K562 (cell line): Measurements from ENCODE around the gene SERTAD1.

Experiments
- BHLHE40 ChIP-seq: IDR thresholded peaks from 2 replicates; pipeline ENCODE4 v1.6.1; 2011; ENCODE audit warnings: low read length, improper control_type of control experiment
- BRCA1 ChIP-seq, 2 experiments: fragments of 450-650 bp in 1 of 2; sonication (generic) in 1 of 2; formaldehyde crosslinking in 1 of 2; IDR thresholded peaks; 2 replicates each; pipeline versions ENCODE4 v1.5.0 to v1.6.1; 2017 to 2020; ENCODE audit warnings: mild to moderate bottlenecking in 1 of 2, missing genetic modification reagents in 1 of 2
- CTCF ChIP-seq, 3 experiments: IDR thresholded peaks in 2 of 3; conservative IDR thresholded peaks in 1 of 3; 2 replicates each; pipeline ENCODE4 v1.5.1; 2011 to 2012; ENCODE audit warnings: low read length in 3 of 3, mild to moderate bottlenecking in 3 of 3, control low read depth in 2 of 3, improper control_type of control experiment in 1 of 3, inconsistent platforms in 1 of 3, low read depth in 1 of 3, mixed read lengths in 1 of 3, moderate library complexity in 1 of 3; ENCODE audit not compliant: insufficient read depth in 2 of 3
- EP300 ChIP-seq: IDR thresholded peaks from 2 replicates; pipeline ENCODE4 v1.6.1; 2012; ENCODE audit warnings: low read length, improper control_type of control experiment
- ETV5 ChIP-seq: sonication (generic); formaldehyde crosslinking; IDR thresholded peaks from 2 replicates; pipeline ENCODE4 v1.4.0; 2020; ENCODE audit warnings: low read depth, mild to moderate bottlenecking, missing genetic modification reagents
- HNRNPK ChIP-seq: fragments of 200-400 bp; formaldehyde crosslinking; IDR thresholded peaks from one replicate; pipeline ENCODE4 v1.6.1; 2018; ENCODE audit warnings: mild to moderate bottlenecking, low read depth, low read length; ENCODE audit not compliant: poor library complexity, severe bottlenecking
- KLF6 ChIP-seq: fragments of 250-450 bp; sonication (Bioruptor Pico); IDR thresholded peaks from 2 replicates; pipeline ENCODE4 v1.4.0; 2020; ENCODE audit warnings: mild to moderate bottlenecking, moderate library complexity, borderline replicate concordance
- MLLT1 ChIP-seq, 2 experiments: fragments of 450-650 bp; IDR thresholded peaks; 2 replicates each; pipeline ENCODE4 v1.6.1; 2016
- PHTF2 ChIP-seq: fragments of 250-450 bp; sonication (Bioruptor Pico); IDR thresholded peaks from 2 replicates; pipeline ENCODE4 v1.5.0; 2021; ENCODE audit warnings: mild to moderate bottlenecking
- POLR2A ChIP-seq: fragments of 450-650 bp; conservative IDR thresholded peaks from 2 replicates; pipeline ENCODE4 v1.6.1; 2016
- SAFB2 ChIP-seq: fragments of 200-400 bp; formaldehyde crosslinking; IDR thresholded peaks from 2 replicates; pipeline ENCODE4 v1.6.1; 2018; ENCODE audit warnings: borderline replicate concordance, low read length, low read depth, moderate library complexity; ENCODE audit not compliant: severe bottlenecking
- SMC3 ChIP-seq: conservative IDR thresholded peaks from 2 replicates; pipeline ENCODE4 v1.6.1; 2011; ENCODE audit warnings: low read depth, low read length, improper control_type of control experiment; ENCODE audit not compliant: insufficient read depth
- ZBTB1 ChIP-seq: sonication (generic); formaldehyde crosslinking; IDR thresholded peaks from 2 replicates; pipeline ENCODE4 v1.8.1; 2023; ENCODE audit warnings: missing genetic modification reagents, low read depth, mild to moderate bottlenecking, borderline replicate concordance

DNA sequence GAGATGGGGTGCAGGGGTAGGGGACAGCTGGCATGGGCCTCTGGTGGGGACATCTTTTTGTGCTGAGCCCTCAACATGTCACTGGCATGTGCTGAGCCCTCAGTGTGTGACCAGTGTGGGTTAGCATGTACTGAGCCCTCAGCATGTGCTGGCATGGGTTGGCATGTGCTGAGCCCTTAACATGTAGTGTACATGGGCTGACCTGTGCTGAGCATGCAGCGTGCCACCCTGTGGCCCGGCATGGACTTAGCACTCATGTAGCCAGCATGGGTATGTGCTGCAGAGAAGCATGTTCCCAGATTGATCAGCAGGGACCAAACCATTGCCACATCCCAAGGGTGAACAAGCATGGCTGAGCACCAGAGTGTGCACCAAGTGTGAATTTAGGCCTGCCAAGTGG lies 47.3 kb downstream of the SERTAD1 start:
- TF ChIP-seq EP300 (no peak), CTCF (IDR thresholded peaks at IDR 0.05 in 2 of 3, conservative IDR thresholded peaks at IDR 0.05 in 1 of 3; ENCODE audit: insufficient read depth in 2 of 3, low read depth in 1 of 3, low read length in 3 of 3) (no peak), SMC3 (no peak), HNRNPK (no peak), BRCA1 (IDR thresholded peaks at IDR 0.05) (no peak), BRCA1 (CRISPR knock-in tag; IDR thresholded peaks at IDR 0.05) (no peak), POLR2A (no peak), MLLT1 (IDR thresholded peaks at IDR 0.05) (no peak), BHLHE40 (no peak), ETV5 (CRISPR knock-in tag) (no peak), ZBTB1 (CRISPR knock-in tag) (no peak), KLF6 (CRISPR knock-in tag) (no peak), SAFB2 (no peak), PHTF2 (CRISPR knock-in tag) (no peak)
